WI38 (cell line): ENCODE measurements around the gene TBCK.

Experiments
- H3K4me3 ChIP-seq: 2 replicates; pipeline ENCODE4 v1.5.1; 2011; ENCODE audit warnings: low read depth, mild to moderate bottlenecking, control low read depth, low read length
- TF ChIP-seq, protein P1 (sequence below): IDR thresholded peaks from 2 replicates; pipeline ENCODE4 v1.5.1; 2012; ENCODE audit warnings: low read depth, mild to moderate bottlenecking, control low read depth, low read length

The TBCK gene

DNA sequence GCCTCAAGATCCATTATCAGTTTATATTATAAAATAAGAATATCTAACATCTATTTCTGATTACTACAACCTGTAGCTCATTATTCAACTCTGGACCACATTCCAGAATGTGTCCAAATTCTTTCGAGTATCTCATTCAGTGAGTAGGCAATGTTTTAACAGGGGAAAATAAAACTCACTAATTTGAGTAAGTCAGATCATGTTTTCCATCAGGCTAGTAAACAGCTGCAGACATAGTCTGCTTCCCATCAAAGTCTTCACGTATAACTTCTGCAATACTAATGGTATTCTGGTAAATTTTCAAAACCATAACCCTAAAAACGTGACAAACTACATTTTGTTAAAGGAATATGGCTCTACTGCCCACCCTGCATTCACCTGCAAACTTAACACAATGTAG lies 31.8 kb downstream of the TBCK start:
- no peak overlapping the region for H3K4me3 ChIP-seq
- TF ChIP-seq, protein P1, sequence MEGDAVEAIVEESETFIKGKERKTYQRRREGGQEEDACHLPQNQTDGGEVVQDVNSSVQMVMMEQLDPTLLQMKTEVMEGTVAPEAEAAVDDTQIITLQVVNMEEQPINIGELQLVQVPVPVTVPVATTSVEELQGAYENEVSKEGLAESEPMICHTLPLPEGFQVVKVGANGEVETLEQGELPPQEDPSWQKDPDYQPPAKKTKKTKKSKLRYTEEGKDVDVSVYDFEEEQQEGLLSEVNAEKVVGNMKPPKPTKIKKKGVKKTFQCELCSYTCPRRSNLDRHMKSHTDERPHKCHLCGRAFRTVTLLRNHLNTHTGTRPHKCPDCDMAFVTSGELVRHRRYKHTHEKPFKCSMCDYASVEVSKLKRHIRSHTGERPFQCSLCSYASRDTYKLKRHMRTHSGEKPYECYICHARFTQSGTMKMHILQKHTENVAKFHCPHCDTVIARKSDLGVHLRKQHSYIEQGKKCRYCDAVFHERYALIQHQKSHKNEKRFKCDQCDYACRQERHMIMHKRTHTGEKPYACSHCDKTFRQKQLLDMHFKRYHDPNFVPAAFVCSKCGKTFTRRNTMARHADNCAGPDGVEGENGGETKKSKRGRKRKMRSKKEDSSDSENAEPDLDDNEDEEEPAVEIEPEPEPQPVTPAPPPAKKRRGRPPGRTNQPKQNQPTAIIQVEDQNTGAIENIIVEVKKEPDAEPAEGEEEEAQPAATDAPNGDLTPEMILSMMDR, result no peak

DNA sequence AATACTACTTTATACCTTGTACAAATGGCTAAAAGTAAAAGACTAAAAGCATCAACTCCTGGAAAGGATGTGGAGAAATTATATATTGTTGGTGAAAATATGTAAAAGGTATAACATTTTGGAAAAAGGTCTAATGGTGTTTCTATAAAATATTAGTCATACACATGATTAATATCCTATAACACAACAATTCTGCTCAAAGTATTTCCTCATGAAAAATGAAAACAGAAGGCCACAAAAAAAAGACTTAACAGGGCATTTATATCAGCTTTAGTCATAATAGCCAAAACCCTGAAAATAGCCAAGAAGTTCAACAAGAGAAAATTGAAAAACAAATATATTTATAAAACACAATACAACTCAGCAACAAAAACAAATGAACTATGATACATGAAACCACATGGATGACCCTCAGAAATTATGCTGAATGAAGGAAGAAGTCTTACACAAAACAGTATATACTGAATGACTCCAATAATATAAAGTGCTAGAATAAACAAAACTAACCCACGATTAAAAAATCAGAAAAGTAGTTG lies 38.8 kb downstream of the TBCK start:
- TF ChIP-seq, protein P1, result no peak
- no peak overlapping the region for H3K4me3 ChIP-seq

GRCh38 chr4:106273831-106274230 lies 42.2 kb downstream of the TBCK start:
- no peak overlapping the region for H3K4me3 ChIP-seq
- TF ChIP-seq, protein P1, result no peak

GRCh38 chr4:106270736-106271135 lies 45.3 kb downstream of the TBCK start:
- no peak overlapping the region for H3K4me3 ChIP-seq
- TF ChIP-seq, protein P1, result no peak

DNA sequence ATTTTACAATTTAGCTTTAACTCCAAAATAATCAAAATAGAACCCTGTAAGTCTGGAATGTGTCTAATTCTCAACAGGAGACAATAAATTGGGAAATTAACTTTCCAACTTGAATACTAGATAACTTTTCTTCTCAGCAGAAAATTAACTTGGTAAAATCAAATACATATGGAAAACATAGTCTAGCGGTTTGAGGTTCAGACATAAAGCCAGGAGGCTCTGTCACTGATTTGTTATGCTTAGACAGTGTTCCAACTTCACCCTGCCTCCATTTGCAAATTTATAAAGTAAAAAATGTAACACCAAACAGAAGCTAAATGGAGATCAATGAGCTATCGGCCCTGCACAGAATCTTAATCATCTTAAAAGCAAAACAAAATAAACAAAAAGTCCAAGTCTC lies 46.3 kb downstream of the TBCK start:
- no peak overlapping the region for H3K4me3 ChIP-seq
- TF ChIP-seq, protein P1, result no peak

DNA sequence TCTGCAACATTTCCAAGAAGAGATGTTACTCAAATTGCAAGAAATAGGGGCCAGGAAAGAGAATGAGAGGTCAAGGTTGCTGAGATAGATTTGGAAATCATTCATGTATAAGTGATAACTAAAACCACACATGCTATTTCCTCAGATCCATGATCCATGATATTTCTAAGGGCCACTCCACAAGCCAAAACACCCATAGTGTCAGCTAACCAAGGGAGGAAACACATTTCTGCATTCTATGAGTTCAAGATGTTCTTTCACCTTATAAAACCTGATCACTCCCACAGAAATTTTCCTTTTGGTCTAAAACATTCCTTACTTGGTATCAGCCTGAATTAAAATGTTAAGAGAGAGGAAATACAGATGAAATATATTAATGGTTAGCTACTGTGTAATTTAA lies 47.2 kb downstream of the TBCK start:
- TF ChIP-seq, protein P1, result no peak
- no peak overlapping the region for H3K4me3 ChIP-seq

- no peak overlapping the region for H3K4me3 ChIP-seq
- TF ChIP-seq, protein P1, result peak; percentile 30; the same call in 1 of the 2 replicates
Measured at GRCh38 chr4:106266201-106266600, 49.8 kb downstream of the TBCK start.
